NK-92 (cell line): ENCODE results near the gene CUX1.

Experiments used
- DNase-seq: peaks from one replicate; lab custom pipeline; 2025; ENCODE audit not compliant: unreplicated experiment; lab: John Stamatoyannopoulos, UW

Gene CUX1

DNA sequence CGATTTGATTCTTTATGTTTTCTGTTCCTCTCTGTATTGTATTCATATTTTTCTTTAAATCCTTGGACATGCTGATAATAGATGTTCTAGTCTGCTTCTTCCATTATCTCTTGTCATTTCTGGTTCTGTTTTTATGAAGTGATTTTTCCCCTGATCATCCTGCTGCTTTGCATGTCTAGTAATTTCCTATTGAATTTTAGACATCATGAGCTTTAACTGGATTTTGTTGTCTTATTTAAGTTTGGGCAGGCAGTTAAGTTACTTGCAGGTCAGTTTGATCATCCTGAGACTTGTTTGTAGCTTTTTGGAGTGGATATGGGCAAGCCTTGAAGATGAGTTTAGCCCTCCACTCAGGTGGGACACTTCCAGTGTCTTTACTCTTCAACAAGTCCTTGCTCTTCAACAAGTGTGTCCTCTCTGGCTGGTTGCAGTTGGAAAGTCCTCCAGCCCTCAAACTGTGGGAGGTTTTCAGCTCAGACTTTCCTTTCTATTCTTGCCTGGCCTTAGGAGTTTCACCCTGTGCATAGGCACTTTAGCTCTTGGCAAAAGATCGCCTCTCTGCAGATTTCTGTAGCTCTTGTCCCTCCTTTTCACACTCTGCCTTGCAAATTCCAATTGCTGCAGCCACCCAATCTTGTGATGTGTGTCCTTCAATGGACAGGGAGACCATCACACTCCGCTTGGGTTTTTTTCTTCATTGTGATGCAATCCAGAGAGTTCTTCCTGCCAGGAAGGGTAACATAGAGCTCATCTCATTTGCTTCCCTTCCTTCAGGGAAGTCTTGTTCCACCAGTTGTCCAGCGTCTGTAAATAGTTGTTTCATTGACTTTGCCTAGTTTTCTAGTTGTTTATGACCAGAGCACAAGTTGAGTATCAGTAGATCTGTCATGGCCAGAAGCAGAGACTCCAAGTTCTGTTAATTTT is 272.0 kb downstream of the CUX1 start:
- DNase-seq, result no peak

DNA sequence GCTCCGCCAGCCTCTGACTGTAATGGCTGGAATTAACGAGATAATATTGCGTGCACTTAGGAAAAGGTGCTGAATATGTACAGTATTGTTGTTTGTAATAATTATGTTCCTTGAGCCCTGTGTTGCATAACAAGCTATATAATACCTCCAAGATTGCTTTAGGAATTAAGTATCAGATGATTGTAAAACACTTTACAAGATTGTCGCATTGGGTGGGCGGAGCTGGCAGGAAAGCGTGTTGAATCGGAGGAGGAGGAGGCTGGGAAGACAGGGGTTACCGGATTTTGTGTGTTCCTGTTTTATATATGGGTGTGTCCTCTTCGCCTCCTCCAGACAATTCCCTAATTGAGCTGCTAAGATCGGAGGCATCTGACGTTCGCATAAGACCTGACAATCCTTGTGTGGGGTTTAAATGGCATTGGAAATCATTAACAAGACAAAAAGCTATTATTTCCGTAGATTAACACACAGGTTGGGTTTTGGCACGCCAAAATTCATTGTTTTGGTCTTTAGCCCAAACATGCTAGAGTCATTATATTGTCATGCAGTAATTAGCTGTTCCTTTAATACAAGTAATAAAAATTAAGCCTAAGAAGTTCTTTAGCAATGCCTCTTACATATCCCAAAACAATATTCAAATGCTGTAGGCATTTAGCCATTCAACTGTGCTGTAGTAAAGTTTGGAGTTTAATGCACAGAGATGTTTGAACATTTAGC is 276.3 kb downstream of the CUX1 start:
- DNase-seq, result no peak

DNA sequence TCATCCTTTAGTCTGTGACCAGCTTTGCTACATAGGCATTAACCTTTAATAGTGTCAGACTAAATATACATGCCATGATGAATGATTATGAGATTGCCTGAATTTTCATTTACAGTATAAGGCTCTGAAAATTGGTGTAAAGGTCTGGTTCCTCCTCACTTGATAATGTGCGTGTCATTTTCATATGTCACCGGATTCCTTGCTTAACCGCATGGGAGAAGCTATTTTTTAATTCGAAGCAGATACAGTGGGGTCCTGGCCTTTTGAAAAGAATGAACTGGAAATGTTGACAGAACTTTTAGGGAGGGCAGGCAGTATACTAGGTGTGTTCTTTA is 276.9 kb downstream of the CUX1 start:
- DNase-seq, result no peak

DNA sequence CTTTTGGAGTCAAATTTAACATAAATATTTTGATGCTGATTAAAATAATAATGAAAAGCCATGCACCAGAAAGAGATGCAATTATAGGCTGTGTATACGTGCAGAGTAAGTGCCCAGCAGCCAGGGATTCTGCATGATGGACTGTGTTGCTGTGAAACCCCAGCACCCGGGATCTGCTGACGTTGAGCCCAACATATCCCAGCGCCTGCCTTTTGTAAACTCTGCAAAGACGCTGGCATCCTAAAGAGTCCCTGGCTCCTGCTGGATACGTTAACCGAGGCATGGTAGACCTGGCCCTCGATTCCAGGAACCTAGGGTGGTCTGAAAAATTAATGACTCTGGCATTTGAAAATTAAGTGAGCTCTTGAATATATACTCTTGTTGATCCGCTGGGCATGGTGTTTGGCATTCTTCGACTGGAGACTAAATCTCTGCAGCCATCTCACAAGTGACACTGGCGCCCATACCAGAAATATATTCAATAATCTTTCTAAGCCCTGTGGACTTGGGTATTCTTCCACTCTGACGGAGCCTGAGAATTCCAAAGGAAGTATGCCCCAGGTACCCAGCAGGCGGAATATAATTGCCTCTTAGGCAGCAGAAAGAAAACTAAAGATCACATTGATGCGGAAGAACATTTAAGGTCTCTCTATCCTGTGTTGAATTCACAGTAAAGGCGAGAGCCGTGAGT is 278.0 kb downstream of the CUX1 start:
- no peak for DNase-seq

DNA sequence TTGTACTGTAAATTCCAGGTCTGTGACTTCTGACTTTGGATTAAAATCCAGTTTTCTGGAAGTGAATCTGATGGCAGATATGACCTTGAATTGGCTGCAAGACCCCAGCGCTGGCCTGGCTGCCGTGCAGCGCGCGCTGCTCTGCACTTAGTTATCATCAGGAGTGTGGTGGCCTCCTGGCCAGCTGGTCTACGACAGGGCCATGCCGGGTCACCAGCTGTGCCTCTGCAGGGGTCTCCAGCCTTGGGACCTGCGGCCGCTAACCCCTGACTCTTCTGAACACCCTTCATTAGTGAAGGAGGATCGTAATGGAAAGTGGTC is 278.5 kb downstream of the CUX1 start:
- no peak for DNase-seq

DNA sequence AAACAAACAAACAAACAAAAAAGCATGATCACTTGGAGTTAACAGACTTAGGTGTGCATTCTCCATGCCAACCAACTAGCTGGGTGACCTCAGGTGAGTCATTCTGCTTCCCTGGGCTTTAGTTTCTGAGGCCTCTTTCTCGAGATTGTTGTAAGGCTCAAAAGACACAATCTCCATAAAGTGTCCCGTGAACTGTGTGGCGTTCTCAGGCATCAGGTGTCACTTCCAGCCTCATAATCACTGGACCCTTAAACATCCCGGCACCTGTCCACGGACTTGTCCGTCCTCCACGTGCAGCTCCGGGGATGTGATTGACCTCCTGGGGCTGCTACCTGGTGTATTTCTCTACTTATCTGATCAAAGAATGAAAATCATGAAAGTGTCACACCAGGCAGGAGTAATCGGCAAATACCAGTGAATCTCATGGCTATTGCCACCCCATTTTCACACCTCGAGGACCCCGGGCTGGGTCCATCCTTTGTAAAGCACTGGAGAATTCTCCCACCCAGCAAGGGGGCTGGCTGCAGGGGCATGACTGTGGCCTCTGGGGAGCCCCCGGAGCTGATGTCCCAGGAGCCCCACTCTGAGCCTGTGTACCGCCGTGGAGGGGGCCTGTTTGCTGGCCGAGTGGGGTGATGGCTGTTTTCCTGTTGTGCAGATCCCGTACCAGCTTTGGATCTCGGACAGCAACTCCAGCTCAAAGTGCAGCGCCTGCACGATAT is 279.4 kb downstream of the CUX1 start:
- DNase-seq, result no peak

DNA sequence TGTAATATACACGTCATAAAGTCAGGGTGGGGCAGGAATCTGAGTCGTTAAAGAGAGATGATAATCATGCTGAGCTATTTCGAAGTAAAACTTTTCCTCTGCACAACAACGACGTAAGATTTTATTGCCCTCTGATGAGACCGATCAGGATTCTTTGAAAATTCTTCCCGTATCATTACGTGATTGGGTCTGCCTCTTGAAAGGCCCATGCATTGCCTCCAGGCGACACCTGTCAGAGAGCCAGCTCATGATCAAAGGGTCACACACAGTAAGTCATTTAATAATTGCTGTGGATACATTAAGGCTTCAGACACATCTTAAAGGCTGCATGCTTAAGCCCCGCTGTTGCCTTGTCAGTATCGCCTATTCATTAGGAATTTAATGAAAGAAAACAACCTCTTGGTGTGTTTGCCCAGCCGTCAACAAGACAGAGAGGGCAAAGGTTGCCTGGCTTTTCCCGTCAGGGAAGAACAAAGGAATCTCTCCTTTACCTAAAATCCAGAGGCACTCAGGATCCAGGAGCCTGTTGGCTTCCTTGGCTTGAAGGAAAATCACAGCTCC is 280.3 kb downstream of the CUX1 start:
- DNase-seq, result no peak

DNA sequence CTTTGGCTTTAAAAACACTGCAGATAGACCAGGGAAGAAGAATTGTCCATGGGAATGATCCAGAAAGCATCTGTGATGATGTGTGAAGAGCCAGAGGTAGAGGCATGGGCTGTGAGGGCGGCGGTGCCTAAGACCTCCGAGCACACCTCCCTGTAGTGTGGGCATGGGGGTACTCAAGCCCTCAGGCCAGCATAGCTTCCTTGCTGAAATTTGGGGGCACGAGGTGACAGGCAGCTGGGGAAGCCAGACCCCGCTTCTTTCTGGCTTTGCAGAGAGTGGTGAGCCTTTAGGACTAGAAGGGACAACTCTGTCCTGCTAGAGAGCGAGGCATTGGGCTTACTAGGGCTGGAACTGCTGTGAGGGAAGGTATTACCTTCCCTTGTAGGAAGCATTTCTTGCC is 281.6 kb downstream of the CUX1 start:
- no peak for DNase-seq

DNA sequence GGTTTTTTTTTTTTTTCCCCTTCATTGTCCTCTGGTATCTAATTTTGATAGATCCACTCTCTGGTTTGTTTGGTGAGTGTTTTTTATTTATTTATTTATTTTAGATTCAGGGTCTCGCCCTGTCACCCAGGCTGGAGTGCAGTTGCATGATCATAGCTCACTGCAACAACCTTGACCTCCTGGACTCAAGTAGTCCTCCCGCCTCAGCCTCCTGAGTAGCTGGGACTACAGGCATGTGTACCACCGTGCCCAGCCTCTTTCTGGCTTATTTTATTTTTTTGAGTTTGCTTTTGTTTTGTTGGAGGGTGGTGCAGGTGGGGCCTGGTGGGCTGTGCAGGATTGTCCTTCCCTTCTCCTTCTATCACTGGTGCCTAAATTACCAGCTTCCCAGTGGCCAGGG is 282.0 kb downstream of the CUX1 start:
- no peak for DNase-seq

DNA sequence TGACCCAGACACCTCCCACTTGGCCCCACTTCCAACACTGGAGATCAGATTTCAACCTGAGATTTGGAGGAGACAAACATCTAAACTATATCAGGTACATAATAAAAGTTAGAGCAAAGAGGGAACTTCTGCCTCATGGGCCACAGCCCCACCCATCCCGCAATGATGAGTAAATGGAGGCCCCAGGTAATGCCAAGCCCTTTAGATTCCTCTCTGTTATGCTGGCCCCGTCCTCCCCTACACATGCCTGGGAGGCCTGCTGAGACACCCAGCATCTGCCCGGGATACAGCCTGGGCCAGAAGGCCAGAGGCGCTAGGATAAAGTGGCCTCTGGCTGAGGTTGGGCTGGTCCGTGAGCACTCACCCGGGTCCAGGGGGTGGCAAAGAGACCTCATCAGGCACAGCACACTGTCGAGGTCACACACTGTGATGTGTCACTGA is 283.7 kb downstream of the CUX1 start:
- DNase-seq, result no peak

DNA sequence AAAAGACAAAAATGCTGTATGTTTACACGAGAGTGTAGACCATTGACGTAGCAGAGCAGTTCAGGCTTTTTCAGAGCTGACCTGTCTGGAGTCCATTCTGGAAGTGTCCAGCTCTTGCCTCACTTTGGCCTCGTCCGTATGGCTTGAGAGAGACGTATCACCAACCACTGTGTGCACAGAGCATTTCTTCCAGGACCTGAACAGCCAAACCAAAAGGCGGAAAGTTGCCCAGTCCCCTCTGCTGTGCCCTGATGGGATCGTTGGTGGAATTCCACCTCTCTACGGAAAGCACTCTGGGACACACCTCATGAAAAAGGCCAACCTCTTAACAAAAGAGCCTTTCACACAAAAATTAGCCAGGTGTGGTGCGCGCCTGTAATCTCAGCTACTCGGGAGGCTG is 284.5 kb downstream of the CUX1 start:
- DNase-seq, result no peak

DNA sequence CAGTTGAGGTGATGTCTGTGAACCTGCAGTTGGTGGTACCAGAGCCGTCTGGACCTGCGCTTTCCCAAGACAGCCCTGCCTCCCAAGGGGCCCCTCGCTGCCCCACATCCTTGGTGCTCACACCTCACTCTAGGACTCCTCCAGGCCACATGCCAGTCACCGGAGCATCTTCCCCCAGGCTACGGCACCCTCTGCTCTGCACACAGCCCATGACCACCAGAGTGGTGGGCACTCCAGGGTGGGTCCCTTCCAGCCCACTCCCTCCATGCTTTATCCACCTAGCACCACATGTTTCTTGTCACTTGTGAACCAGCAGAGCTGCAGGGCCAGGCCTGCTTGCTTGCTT is 285.6 kb downstream of the CUX1 start:
- DNase-seq, result no peak

DNA sequence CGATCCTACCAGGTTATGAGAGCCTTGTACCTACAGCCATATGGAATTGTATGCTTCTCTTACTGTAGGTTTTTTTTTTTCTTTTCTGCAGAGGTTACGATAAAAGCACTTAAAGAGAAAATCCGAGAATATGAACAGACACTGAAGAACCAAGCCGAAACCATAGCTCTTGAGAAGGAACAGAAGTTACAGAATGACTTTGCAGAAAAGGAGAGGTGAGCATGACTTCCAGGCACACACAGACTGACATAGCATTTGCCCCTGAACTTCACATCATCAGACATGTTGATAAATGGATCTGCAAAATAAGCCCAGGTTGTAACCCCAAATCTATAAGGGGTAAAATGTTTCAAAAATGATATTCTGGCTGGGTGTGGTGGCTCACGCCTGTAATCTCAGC is 286.8 kb downstream of the CUX1 start:
- DNase-seq, result no peak

DNA sequence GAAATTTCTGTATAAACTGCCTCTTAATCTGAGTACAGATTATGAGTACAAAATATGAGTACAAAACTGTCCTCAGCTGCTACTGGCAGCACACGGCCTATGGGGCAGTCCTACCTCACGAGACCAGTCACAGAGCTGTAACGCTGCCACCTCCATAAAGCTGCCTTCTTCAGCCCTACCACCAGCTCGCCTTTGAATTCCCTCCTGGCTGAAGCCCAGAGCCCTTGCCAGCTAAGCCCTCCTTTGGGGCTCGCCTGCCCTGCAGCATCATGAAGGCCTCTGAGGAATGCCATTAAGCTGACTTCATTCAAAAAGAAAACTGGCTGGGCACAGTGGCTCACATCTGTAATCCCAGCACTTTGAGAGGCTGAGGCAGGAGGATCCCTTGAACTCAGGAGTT is 289.2 kb downstream of the CUX1 start:
- no peak for DNase-seq

DNA sequence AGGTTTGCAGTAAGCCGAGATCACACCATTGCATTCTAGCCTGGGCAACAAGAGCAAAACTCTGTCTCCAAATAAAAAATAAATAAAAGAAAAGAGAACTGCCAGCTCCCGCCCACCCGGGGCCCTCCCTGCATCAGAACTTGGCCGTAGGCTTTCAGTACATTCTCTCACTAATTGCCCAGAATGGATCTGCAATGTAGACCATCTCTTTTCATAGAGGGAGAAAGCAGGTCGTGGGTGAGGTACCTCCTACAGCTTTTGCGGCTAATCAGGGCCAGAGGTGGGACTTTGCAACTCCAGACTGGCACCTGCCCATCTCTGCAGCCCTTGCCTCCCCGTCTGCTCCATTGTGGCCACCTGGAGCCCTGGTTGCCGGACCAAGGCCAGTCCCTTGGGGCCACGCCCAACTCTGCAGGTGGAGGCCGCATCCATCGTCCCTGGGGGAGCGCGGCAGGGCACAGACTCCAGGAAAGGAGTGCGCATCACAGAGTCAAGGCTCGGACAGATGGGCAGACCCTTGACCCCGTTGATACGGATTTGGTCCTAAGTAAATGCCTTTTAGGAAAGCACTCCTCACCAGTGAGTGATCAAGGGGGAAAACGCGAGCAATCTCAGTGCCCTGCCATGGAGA is 290.2 kb downstream of the CUX1 start:
- DNase-seq, result no peak

DNA sequence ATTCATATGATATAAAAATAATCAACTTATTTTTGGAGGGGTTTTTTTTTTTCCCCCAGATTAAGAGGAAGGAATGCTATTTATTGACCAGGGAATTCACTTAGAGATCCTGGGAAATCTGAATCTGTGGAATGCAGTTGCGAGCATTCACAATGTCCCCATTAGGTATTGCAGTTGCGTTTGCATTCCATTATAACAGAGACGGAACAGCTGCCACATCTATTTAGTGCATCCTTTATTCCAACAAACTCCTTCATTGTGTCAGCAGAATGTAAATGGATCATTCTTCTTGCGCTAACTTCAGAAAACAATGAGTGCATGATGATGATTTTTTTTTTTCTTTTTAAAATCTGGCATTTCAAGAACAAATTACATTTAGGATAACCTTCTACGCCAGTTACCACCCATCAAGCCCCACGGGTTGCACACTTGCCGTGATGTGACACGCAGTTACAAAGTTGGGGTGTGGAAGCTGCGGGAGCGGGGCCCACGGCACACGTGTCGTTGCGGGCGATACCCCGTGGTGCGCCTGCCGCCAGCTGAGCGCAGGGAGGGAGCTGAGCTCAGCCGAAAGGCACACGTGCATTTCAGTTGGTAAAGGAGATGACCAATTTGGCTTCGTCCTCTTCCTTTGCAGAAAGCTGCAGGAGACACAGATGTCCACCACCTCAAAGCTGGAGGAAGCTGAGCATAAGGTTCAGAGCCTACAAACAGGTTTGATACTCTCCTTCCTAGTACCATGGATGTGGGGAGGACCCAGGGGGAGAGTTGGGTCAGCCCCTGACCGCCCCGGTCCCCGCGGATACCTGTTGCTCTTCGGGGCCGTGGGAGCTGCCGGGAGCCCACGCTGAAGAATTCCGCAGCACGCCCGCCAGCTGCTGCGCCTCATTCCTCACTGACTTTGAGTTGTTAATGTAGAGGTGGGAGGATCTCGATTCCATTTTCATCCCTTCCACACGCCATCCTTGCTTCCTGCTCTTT is 293.9 kb downstream of the CUX1 start:
- DNase-seq, result no peak

DNA sequence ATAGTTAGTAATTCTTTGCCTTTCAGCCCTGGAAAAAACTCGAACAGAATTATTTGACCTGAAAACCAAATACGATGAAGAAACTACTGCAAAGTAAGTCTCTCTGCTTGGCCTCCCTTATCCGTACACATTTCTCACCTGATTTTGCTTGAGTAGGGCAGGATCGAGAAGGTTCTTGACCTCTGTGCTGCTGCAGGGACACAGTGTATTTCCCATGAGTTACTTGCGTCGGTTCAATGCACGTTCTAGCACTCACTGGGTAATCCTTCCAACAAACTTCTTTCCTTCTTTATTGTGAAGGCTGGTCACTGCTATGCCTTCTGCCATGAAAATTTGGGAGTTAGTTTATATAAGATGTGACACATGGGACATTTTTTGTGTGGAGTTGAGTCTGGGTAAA is 297.8 kb downstream of the CUX1 start:
- no peak for DNase-seq

DNA sequence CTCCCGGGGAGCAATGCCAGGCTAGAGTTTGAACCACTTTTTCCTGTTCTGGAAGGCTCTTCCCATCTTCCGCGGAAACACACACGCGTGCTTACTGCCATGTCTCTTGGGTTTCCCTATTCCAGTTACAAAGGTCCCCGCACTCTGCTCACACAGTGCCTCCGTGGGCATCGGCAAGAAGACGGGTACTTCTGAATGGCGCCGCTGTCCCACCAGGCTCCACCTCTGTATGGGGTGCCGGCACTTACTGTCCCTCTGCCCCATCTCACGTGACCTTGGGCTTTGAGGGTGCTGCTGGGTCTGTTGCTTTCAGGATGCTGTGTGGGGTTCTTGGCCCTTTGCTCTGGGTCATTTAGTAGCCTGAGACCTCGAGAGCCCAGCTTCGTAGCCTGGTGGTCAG is 298.5 kb downstream of the CUX1 start:
- DNase-seq, result no peak

DNA sequence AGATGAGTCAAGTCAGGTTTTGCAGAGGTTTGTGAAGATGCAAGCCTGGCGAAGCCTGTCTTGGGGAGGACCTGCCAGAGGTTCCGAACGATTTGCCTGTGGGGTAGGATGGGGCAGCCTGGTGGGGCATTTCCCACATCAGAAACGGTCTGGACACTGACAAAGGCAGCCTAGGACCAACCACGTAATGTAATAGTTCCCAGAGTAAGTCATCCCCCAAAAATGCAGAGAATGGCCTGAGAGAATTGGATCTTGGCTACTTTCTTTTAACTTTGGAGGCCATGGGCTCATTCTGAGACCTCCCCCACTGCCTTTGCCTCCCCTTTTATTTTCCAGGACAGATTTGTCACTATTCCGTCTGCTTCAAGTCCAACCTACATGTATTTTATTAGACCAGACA is 300.3 kb downstream of the CUX1 start:
- DNase-seq, result no peak

DNA sequence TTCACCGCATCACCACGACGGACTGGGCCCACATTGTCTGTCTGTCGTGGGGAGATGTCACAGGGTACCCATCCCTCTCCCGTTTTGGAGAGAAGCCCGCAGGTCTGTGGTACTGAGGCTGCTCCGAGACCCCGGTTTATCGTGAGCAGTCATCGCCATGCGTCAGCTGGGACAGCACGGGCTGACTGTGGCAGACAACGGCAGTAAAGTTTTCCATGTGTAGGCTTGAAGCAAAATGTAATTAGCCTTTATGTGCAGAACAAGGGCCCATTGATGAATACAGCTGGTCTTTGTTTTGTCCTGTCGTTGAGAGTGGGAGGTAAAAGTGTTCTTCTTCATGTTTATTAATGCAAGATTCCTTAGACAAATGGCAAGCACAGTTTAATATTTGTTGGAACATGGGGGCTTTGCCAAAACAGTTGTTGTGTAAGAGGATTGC is 301.8 kb downstream of the CUX1 start:
- DNase-seq, result no peak
